HG03064 (cell line): ENCODE results near the gene INVS.
"Not testable (repeated sequence)": the region's sequence is repeated elsewhere in the genome, so short reads cannot be mapped to it uniquely, and the experiment has no call there.

ENCODE experiments used
- ATAC-seq: cut with Tn5 transposase; IDR thresholded peaks from one replicate; pipeline ENCODE4 v1.9.1; 2021; ENCODE audit warnings: low read depth; ENCODE audit not compliant: unreplicated experiment

INVS gene

GRCh38 chr9:100112677-100113336 lies 13.8 kb downstream of the INVS start:
- ATAC-seq: no peak

GRCh38 chr9:100117316-100117715 lies 18.3 kb downstream of the INVS start:
- no peak for ATAC-seq

- ATAC-seq: no peak
Observed at GRCh38 chr9:100120286-100120685, 21.2 kb downstream of the INVS start.

GRCh38 chr9:100125236-100125635 lies 26.2 kb downstream of the INVS start:
- ATAC-seq: no peak

GRCh38 chr9:100125910-100126309 lies 26.9 kb downstream of the INVS start:
- no peak for ATAC-seq

- ATAC-seq: no peak
Observed at GRCh38 chr9:100126423-100126822, 27.4 kb downstream of the INVS start.

- no peak for ATAC-seq
Observed at GRCh38 chr9:100129772-100130171, 30.7 kb downstream of the INVS start.

GRCh38 chr9:100131216-100131615 lies 32.2 kb downstream of the INVS start:
- no peak for ATAC-seq

GRCh38 chr9:100131875-100132430 lies 32.9 kb downstream of the INVS start:
- ATAC-seq: no peak

- ATAC-seq: no peak
Observed at GRCh38 chr9:100134731-100135130, 35.7 kb downstream of the INVS start.

- ATAC-seq: not testable (repeated sequence)
Observed at GRCh38 chr9:100136799-100137198, 37.8 kb downstream of the INVS start.

- not testable (repeated sequence) for ATAC-seq
Observed at GRCh38 chr9:100140303-100140702, 41.3 kb downstream of the INVS start.

GRCh38 chr9:100141862-100142261 lies 42.8 kb downstream of the INVS start:
- not testable (repeated sequence) for ATAC-seq

- ATAC-seq: not testable (repeated sequence)
Observed at GRCh38 chr9:100145167-100145934, 46.3 kb downstream of the INVS start.

GRCh38 chr9:100145976-100146375 lies 46.9 kb downstream of the INVS start:
- ATAC-seq: not testable (repeated sequence)

- no peak for ATAC-seq
Observed at GRCh38 chr9:100150214-100150613, 51.2 kb downstream of the INVS start.

GRCh38 chr9:100160021-100160420 lies 61.0 kb downstream of the INVS start:
- ATAC-seq: no peak

GRCh38 chr9:100167176-100167575 lies 68.1 kb downstream of the INVS start:
- no peak for ATAC-seq

GRCh38 chr9:100167915-100168654 lies 69.0 kb downstream of the INVS start:
- no peak for ATAC-seq

GRCh38 chr9:100170085-100170484 lies 71.0 kb downstream of the INVS start:
- ATAC-seq: no peak

GRCh38 chr9:100170556-100170955 lies 71.5 kb downstream of the INVS start:
- no peak for ATAC-seq
